Medulla oblongata (tissue), 1 donor: ENCODE data around the gene LOXL3.
A peak's percentile ranks its signal among the peaks of the same experiment; 100 is the strongest.

Experiments used
- DNase-seq: peaks from one replicate; pipeline ENCODE4 v3.0.0-alpha.2; 2015; ENCODE audit errors: extremely low spot score

The LOXL3 gene

GRCh38 chr2:74553892-74554819, at the start of gene LOXL3, which contains the start of gene DOK1:
Gene LOXL3 (minus strand): TSS chr2:74553942. CDS start chr2:74552634, 1,308 bp downstream.
Gene DOK1 (plus strand): TSS chr2:74554720. CDS start chr2:74554755, 35 bp downstream.
- peak; percentile 83 for DNase-seq

GRCh38 chr2:74602586-74603281, 49.0 kb upstream of the LOXL3 start:
- DNase-seq = no peak

- DNase-seq = no peak
Measured at GRCh38 chr2:74599676-74600075, 45.9 kb upstream of the LOXL3 start.

- DNase-seq = no peak
Measured at GRCh38 chr2:74597410-74597809, 43.7 kb upstream of the LOXL3 start.

GRCh38 chr2:74596584-74596983, 42.8 kb upstream of the LOXL3 start:
- no peak for DNase-seq

GRCh38 chr2:74593826-74594772, 40.4 kb upstream of the LOXL3 start:
- no peak for DNase-seq

GRCh38 chr2:74588664-74589063, 34.9 kb upstream of the LOXL3 start:
- no peak for DNase-seq

GRCh38 chr2:74587664-74588277, 34.0 kb upstream of the LOXL3 start:
- DNase-seq = peak; percentile 87

- peak; percentile 58 for DNase-seq
Measured at GRCh38 chr2:74585406-74586185, 31.9 kb upstream of the LOXL3 start.

GRCh38 chr2:74584088-74584645, 30.4 kb upstream of the LOXL3 start:
- DNase-seq = no peak

GRCh38 chr2:74583504-74583903, 29.8 kb upstream of the LOXL3 start:
- no peak for DNase-seq

- DNase-seq = no peak
Measured at GRCh38 chr2:74582184-74582583, 28.4 kb upstream of the LOXL3 start.

- DNase-seq = no peak
Measured at GRCh38 chr2:74581463-74581862, 27.7 kb upstream of the LOXL3 start.

- DNase-seq = no peak
Measured at GRCh38 chr2:74578408-74578807, 24.7 kb upstream of the LOXL3 start.

- peak; percentile 50 for DNase-seq
Measured at GRCh38 chr2:74577448-74577847, 23.7 kb upstream of the LOXL3 start.

- DNase-seq = peak; percentile 83
Measured at GRCh38 chr2:74576863-74577229, 23.1 kb upstream of the LOXL3 start.

GRCh38 chr2:74576211-74576862, 22.6 kb upstream of the LOXL3 start:
- DNase-seq = no peak

GRCh38 chr2:74575320-74575719, 21.6 kb upstream of the LOXL3 start:
- no peak for DNase-seq

GRCh38 chr2:74573747-74574562, 20.2 kb upstream of the LOXL3 start:
- DNase-seq = peak; percentile 69
